K562 (cell line): ENCODE results near the gene MPIG6B. TPM values are rescaled to one million over a fixed set of nuclear protein-coding genes. Genes with fewer than 3 reads are reported as not detected.

Source experiments
- CBFA2T2 ChIP-seq: fragments of 450-650 bp; conservative IDR thresholded peaks from 2 replicates; pipeline ENCODE4 v1.6.1; 2017; ENCODE audit warnings: mild to moderate bottlenecking
- HIVEP1 ChIP-seq: fragments of 250-450 bp; sonication (Bioruptor Pico); IDR thresholded peaks from 2 replicates; pipeline ENCODE4 v1.4.0; 2020; ENCODE audit warnings: mild to moderate bottlenecking
- KDM1A ChIP-seq, 2 experiments: fragments of 450-650 bp; IDR thresholded peaks; 2 replicates each; pipeline ENCODE4 v1.6.1; 2016; ENCODE audit warnings: mild to moderate bottlenecking in 2 of 2
- MTF1 ChIP-seq: fragments of 250-450 bp; sonication (Bioruptor Pico); IDR thresholded peaks from 2 replicates; pipeline ENCODE4 v1.9.0; 2021; ENCODE audit warnings: moderate library complexity, mild to moderate bottlenecking, inconsistent platforms, borderline replicate concordance
- NEUROD1 ChIP-seq: fragments of 150-350 bp; IDR thresholded peaks from 2 replicates; pipeline ENCODE4 v1.6.1; 2014; ENCODE audit warnings: borderline replicate concordance, low read length, low read depth; ENCODE audit not compliant: partially characterized antibody
- NFE2 ChIP-seq: IDR thresholded peaks from 2 replicates; pipeline ENCODE4 v1.6.1; 2014; ENCODE audit warnings: antibody characterized with exemption, low read depth
- NFIC ChIP-seq: fragments of 450-650 bp; IDR thresholded peaks from 2 replicates; pipeline ENCODE4 v1.6.1; 2017; ENCODE audit warnings: mild to moderate bottlenecking, inconsistent platforms
- RAD21 ChIP-seq, 2 experiments: fragments of 250-450 bp in 1 of 2; fragments of 450-650 bp in 1 of 2; sonication (Bioruptor Pico) in 1 of 2; formaldehyde crosslinking in 1 of 2; IDR thresholded peaks in 1 of 2; conservative IDR thresholded peaks in 1 of 2; 2 replicates each; pipeline versions ENCODE4 v1.4.0 to v1.8.0; 2020 to 2022; ENCODE audit warnings: mild to moderate bottlenecking in 2 of 2, moderate library complexity in 1 of 2
- SMARCA4 ChIP-seq: fragments of 450-650 bp; IDR thresholded peaks from 2 replicates; pipeline ENCODE4 v1.6.1; 2016
- SMARCE1 ChIP-seq: fragments of 450-650 bp; IDR thresholded peaks from 2 replicates; pipeline ENCODE4 v1.7.1; 2016; ENCODE audit warnings: mild to moderate bottlenecking
- SNIP1 ChIP-seq: fragments of 450-650 bp; IDR thresholded peaks from 2 replicates; pipeline ENCODE4 v1.7.1; 2017; ENCODE audit warnings: low read depth, mild to moderate bottlenecking
- TAF7 ChIP-seq: fragments of 450-650 bp; IDR thresholded peaks from 2 replicates; pipeline ENCODE4 v1.6.1; 2016; ENCODE audit warnings: missing genetic modification characterization, missing compliant biosample characterization
- ZNF584 ChIP-seq: fragments of 200-800 bp; sonication (Bioruptor generic); IDR thresholded peaks from 2 replicates; pipeline ENCODE4 v1.6.1; 2016; ENCODE audit warnings: low read depth, mild to moderate bottlenecking, missing genetic modification characterization, missing compliant biosample characterization
- ZNF75A ChIP-seq: fragments of 450-650 bp; formaldehyde crosslinking; IDR thresholded peaks from 2 replicates; pipeline ENCODE4 v1.4.0; 2020; ENCODE audit warnings: mild to moderate bottlenecking
- polyA plus RNA-seq, 8 experiments: library from polyadenylated mRNA; depleted of rRNA in 4 of 8; stranded (reverse) in 5 of 8; unstranded in 3 of 8; fragments of >200 nt; fragmentation: Nextera tagmentation in 2 of 8; fragmentation: Illumina TruSeq in 1 of 8; extraction: Ambion mirVana in 2 of 8; extraction: Trizol in 1 of 8; gene quantifications; 2 replicates each; pipeline versions ENCODE4 v1.2.1 to v1.2.3, GENCODE V29; 2011 to 2014; ENCODE audit warnings: inconsistent platforms in 1 of 8, missing spikeins in 1 of 8
- total RNA-seq, 7 experiments: library from RNA; depleted of rRNA in 6 of 7; stranded (reverse); fragments of >200 nt in 6 of 7; fragmentation: Illumina TruSeq in 2 of 7; extraction: Trizol in 2 of 7; gene quantifications; 2 replicates each; pipeline versions ENCODE4 v1.2.1 to v1.2.3, GENCODE V29; 2011 to 2021; ENCODE audit warnings: low replicate concordance in 1 of 7
- TF ChIP-seq, protein P1 (sequence below): fragments of 250-450 bp; sonication (Bioruptor Pico); IDR thresholded peaks from 2 replicates; pipeline ENCODE4 v1.4.0; 2020; ENCODE audit warnings: mild to moderate bottlenecking, moderate library complexity, borderline replicate concordance
- TF ChIP-seq, protein P2 (sequence below): fragments of 450-650 bp; IDR thresholded peaks from 2 replicates; pipeline ENCODE4 v1.6.1; 2016; ENCODE audit warnings: mild to moderate bottlenecking, moderate library complexity

Gene MPIG6B
- total and polyA plus RNA-seq, 9 of the 15 experiments (the other 6 are each of a cell fraction or from before 2014, with no cell fraction given), result 0.11 to 1.2 (median 0.28) TPM; not detected in 1

DNA sequence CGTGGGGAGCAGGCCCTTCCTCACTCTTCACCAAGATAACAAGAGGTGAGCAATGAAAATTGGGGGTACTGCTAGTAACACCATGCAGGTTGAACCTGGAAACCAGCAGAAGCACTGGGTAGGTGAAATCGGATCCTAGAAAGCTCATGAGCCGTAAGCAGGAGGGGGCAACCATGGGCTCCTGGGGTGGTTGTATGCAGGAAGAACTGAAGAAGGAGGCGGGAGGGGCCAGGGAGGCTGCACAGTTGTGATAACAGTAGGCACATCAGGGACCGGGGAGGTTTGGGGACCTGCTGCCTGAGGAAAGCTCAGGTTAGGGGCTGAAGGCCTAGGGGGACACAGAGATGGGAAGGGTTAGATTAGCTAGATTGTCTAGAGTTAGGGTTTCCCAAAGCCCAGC lies 36.7 kb upstream of the MPIG6B start (continued):
- TF ChIP-seq NEUROD1 (peak; percentile 56), NFE2 (peak; percentile 40; the same call in 1 of the 2 replicates), TAF7 (no peak), ZNF584 (CRISPR knock-in tag) (no peak), SMARCA4 (peak; percentile 66), ZNF75A (CRISPR knock-in tag) (no peak), NFIC (peak; percentile 38; the same call in 1 of the 2 replicates), KDM1A (IDR thresholded peaks at IDR 0.05) (peak in 1 of 2 experiments; percentile 35; a peak in 1 of 4 replicates), MTF1 (CRISPR knock-in tag) (no peak), SMARCE1 (peak; percentile 52; the same call in 1 of the 2 replicates), CBFA2T2 (peak; percentile 54), SNIP1 (no peak), HIVEP1 (CRISPR knock-in tag) (no peak), RAD21 (CRISPR knock-in tag; conservative IDR thresholded peaks at IDR 0.05 in 1 of 2, IDR thresholded peaks at IDR 0.05 in 1 of 2) (peak in 1 of 2 experiments; percentile 8; a peak in 2 of 4 replicates)
- TF ChIP-seq, protein P1, sequence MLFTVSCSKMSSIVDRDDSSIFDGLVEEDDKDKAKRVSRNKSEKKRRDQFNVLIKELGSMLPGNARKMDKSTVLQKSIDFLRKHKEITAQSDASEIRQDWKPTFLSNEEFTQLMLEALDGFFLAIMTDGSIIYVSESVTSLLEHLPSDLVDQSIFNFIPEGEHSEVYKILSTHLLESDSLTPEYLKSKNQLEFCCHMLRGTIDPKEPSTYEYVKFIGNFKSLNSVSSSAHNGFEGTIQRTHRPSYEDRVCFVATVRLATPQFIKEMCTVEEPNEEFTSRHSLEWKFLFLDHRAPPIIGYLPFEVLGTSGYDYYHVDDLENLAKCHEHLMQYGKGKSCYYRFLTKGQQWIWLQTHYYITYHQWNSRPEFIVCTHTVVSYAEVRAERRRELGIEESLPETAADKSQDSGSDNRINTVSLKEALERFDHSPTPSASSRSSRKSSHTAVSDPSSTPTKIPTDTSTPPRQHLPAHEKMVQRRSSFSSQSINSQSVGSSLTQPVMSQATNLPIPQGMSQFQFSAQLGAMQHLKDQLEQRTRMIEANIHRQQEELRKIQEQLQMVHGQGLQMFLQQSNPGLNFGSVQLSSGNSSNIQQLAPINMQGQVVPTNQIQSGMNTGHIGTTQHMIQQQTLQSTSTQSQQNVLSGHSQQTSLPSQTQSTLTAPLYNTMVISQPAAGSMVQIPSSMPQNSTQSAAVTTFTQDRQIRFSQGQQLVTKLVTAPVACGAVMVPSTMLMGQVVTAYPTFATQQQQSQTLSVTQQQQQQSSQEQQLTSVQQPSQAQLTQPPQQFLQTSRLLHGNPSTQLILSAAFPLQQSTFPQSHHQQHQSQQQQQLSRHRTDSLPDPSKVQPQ (CRISPR knock-in tag), result peak; percentile 10; the same call in 1 of the 2 replicates
- TF ChIP-seq, protein P2, sequence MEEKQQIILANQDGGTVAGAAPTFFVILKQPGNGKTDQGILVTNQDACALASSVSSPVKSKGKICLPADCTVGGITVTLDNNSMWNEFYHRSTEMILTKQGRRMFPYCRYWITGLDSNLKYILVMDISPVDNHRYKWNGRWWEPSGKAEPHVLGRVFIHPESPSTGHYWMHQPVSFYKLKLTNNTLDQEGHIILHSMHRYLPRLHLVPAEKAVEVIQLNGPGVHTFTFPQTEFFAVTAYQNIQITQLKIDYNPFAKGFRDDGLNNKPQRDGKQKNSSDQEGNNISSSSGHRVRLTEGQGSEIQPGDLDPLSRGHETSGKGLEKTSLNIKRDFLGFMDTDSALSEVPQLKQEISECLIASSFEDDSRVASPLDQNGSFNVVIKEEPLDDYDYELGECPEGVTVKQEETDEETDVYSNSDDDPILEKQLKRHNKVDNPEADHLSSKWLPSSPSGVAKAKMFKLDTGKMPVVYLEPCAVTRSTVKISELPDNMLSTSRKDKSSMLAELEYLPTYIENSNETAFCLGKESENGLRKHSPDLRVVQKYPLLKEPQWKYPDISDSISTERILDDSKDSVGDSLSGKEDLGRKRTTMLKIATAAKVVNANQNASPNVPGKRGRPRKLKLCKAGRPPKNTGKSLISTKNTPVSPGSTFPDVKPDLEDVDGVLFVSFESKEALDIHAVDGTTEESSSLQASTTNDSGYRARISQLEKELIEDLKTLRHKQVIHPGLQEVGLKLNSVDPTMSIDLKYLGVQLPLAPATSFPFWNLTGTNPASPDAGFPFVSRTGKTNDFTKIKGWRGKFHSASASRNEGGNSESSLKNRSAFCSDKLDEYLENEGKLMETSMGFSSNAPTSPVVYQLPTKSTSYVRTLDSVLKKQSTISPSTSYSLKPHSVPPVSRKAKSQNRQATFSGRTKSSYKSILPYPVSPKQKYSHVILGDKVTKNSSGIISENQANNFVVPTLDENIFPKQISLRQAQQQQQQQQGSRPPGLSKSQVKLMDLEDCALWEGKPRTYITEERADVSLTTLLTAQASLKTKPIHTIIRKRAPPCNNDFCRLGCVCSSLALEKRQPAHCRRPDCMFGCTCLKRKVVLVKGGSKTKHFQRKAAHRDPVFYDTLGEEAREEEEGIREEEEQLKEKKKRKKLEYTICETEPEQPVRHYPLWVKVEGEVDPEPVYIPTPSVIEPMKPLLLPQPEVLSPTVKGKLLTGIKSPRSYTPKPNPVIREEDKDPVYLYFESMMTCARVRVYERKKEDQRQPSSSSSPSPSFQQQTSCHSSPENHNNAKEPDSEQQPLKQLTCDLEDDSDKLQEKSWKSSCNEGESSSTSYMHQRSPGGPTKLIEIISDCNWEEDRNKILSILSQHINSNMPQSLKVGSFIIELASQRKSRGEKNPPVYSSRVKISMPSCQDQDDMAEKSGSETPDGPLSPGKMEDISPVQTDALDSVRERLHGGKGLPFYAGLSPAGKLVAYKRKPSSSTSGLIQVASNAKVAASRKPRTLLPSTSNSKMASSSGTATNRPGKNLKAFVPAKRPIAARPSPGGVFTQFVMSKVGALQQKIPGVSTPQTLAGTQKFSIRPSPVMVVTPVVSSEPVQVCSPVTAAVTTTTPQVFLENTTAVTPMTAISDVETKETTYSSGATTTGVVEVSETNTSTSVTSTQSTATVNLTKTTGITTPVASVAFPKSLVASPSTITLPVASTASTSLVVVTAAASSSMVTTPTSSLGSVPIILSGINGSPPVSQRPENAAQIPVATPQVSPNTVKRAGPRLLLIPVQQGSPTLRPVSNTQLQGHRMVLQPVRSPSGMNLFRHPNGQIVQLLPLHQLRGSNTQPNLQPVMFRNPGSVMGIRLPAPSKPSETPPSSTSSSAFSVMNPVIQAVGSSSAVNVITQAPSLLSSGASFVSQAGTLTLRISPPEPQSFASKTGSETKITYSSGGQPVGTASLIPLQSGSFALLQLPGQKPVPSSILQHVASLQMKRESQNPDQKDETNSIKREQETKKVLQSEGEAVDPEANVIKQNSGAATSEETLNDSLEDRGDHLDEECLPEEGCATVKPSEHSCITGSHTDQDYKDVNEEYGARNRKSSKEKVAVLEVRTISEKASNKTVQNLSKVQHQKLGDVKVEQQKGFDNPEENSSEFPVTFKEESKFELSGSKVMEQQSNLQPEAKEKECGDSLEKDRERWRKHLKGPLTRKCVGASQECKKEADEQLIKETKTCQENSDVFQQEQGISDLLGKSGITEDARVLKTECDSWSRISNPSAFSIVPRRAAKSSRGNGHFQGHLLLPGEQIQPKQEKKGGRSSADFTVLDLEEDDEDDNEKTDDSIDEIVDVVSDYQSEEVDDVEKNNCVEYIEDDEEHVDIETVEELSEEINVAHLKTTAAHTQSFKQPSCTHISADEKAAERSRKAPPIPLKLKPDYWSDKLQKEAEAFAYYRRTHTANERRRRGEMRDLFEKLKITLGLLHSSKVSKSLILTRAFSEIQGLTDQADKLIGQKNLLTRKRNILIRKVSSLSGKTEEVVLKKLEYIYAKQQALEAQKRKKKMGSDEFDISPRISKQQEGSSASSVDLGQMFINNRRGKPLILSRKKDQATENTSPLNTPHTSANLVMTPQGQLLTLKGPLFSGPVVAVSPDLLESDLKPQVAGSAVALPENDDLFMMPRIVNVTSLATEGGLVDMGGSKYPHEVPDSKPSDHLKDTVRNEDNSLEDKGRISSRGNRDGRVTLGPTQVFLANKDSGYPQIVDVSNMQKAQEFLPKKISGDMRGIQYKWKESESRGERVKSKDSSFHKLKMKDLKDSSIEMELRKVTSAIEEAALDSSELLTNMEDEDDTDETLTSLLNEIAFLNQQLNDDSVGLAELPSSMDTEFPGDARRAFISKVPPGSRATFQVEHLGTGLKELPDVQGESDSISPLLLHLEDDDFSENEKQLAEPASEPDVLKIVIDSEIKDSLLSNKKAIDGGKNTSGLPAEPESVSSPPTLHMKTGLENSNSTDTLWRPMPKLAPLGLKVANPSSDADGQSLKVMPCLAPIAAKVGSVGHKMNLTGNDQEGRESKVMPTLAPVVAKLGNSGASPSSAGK, result no peak
